PC-3 (cell line): ENCODE measurements around the gene SP8. TPM values are rescaled to one million over a fixed set of nuclear protein-coding genes. Genes with fewer than 3 reads are reported as not detected.

Experiments
- ATAC-seq: fragments of 200-7000 bp; cut with Tn5 transposase; 2 replicates; pipeline ENCODE4 v1.9.1; 2020; ENCODE audit warnings: mild to moderate bottlenecking, moderate library complexity
- BruUV-seq: library from RNA; stranded (reverse); fragments of 400-500 nt; replicated peaks from 2 replicates; lab custom pipeline; 2021; lab: Mats Ljungman, UMichigan
- CTCF ChIA-PET: fragments of 300-600 bp; sonication (Branson Sonifier 250); formaldehyde crosslinking; loops from one replicate; lab custom pipeline; 2022; ENCODE audit warnings: antibody characterized with exemption; lab: Charles Lee
- POLR2A ChIA-PET: fragments of 300-600 bp; sonication (Branson Sonifier 250); formaldehyde crosslinking; loops from one replicate; lab custom pipeline; 2022; ENCODE audit warnings: antibody characterized with exemption; ENCODE audit not compliant: unreplicated experiment; lab: Charles Lee
- DNase-seq: peaks from one replicate; pipeline ENCODE4 v3.0.0-alpha.2; 2015
- H2AFZ ChIP-seq: fragments of 300-600 bp; sonication (generic); 2 replicates; pipeline ENCODE4 v1.6.0; 2016; ENCODE audit warnings: antibody characterized with exemption, low read length
- H3F3A ChIP-seq: fragments of 300-600 bp; sonication (generic); one replicate; pipeline ENCODE4 v1.6.0; 2017; ENCODE audit warnings: antibody characterized with exemption, low read length, control low read depth, mild to moderate bottlenecking; ENCODE audit not compliant: unreplicated experiment
- H3K27ac ChIP-seq: fragments of 300-600 bp; sonication (generic); 2 replicates; pipeline ENCODE4 v1.5.1; 2016; ENCODE audit warnings: mild to moderate bottlenecking, low read length
- H3K27me3 ChIP-seq: fragments of 300-600 bp; sonication (generic); 2 replicates; pipeline ENCODE4 v1.6.1; 2016; ENCODE audit warnings: low read length, mixed read lengths
- H3K36me3 ChIP-seq: fragments of 300-600 bp; sonication (generic); 2 replicates; pipeline ENCODE4 v1.6.1; 2016; ENCODE audit warnings: low read depth, mixed run types, low read length, mixed read lengths
- H3K4me1 ChIP-seq: fragments of 300-600 bp; sonication (generic); 2 replicates; pipeline ENCODE4 v1.5.1; 2016; ENCODE audit warnings: low read length; ENCODE audit not compliant: insufficient read depth
- H3K4me2 ChIP-seq: fragments of 300-600 bp; sonication (generic); 2 replicates; pipeline ENCODE4 v1.6.0; 2016; ENCODE audit warnings: low read length
- H3K4me3 ChIP-seq: fragments of 300-600 bp; sonication (generic); 2 replicates; pipeline ENCODE4 v1.5.1; 2016; ENCODE audit warnings: mild to moderate bottlenecking, low read length, mixed read lengths
- H3K79me2 ChIP-seq: fragments of 300-600 bp; sonication (generic); 2 replicates; pipeline ENCODE4 v1.6.1; 2017; ENCODE audit warnings: low read length, mixed read lengths
- H3K9ac ChIP-seq: fragments of 300-600 bp; sonication (generic); 2 replicates; pipeline ENCODE4 v1.6.0; 2016; ENCODE audit warnings: mild to moderate bottlenecking, low read length
- H3K9me2 ChIP-seq: fragments of 300-600 bp; sonication (generic); replicated peaks from 2 replicates; pipeline ENCODE4 v1.6.1; 2016; ENCODE audit warnings: mixed run types, low read length, mixed read lengths
- H3K9me3 ChIP-seq: fragments of 300-600 bp; sonication (generic); 2 replicates; pipeline ENCODE4 v1.6.1; 2016; ENCODE audit warnings: low read length, mixed read lengths
- H4K20me1 ChIP-seq: fragments of 300-600 bp; sonication (generic); 2 replicates; pipeline ENCODE4 v1.6.1; 2016; ENCODE audit warnings: low read length, mixed read lengths
- EZH2 ChIP-seq: fragments of 300-600 bp; sonication (generic); IDR thresholded peaks from one replicate; pipeline ENCODE4 v1.6.1; 2017; ENCODE audit warnings: antibody characterized with exemption, mild to moderate bottlenecking, low read length; ENCODE audit not compliant: unreplicated experiment
- EZH2phosphoT487 ChIP-seq: fragments of 300-600 bp; sonication (generic); IDR thresholded peaks from 2 replicates; pipeline ENCODE4 v1.6.1; 2018; ENCODE audit warnings: mild to moderate bottlenecking, antibody characterized with exemption, low read length, borderline replicate concordance
- intact Hi-C: fragments of 100-400 bp; cut with micrococcal nuclease; formaldehyde crosslinking; loops from 2 replicates; pipeline ENCODE4 v1.9.0; 2023
- total RNA-seq: library from RNA; depleted of rRNA; stranded (reverse); fragments of >200 nt; gene quantifications from 2 replicates; pipeline ENCODE4 v1.2.3, GENCODE V29; 2014
- TF ChIP-seq, protein P1 (sequence below): fragments of 300-600 bp; sonication (generic); conservative IDR thresholded peaks from 2 replicates; pipeline ENCODE4 v1.5.1; 2017; ENCODE audit warnings: antibody characterized with exemption, low read depth, mild to moderate bottlenecking, low read length

The SP8 gene
- total RNA-seq, 1 experiment from 2014 or later, result not detected

DNA sequence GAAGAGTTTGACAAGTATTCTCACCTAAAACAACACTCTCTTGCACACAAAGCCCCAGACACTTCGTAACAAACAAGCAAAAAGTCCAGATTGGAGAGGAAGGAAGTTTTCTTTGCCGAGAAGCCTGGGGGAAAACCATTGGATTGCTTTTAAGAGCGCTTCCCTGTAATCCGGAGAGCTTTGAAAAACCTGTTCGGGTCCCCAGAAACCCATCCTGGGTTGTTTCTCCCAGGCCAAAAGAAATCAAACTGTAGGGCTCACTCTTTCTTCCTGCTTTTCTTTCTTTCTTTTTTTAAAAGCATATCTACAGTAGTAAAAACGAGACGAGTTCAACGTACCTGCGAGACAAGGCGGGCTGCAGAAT lies 655 bp downstream of the SP8 start:
- Histone ChIP-seq H3K4me3 (peak overlapping the region; percentile 48), H3K9ac (no peak overlapping the region), H3F3A (no peaks in the 10 kb centered on the region), H3K4me1 (no peaks in the 10 kb centered on the region), H2AFZ (peak overlapping the region; percentile 14; the same call in 1 of the 2 replicates), H3K79me2 (no peaks in the 10 kb centered on the region), H3K9me2 (no peaks in the 10 kb centered on the region), H3K4me2 (peak overlapping the region; percentile 67), H3K36me3 (no peaks in the 10 kb centered on the region), H4K20me1 (no peaks in the 10 kb centered on the region), H3K27me3 (peaks cover 98% of the 10 kb centered on the region), H3K9me3 (no peaks in the 10 kb centered on the region), H3K27ac (no peak overlapping the region)
- DNase-seq (no peak), ATAC-seq (no peak)
- ChIA-PET CTCF (interaction anchor here (1.4 kb wide), 1 partner anchor 468 kb away, joined by 3 read pairs; no protein-coding TSS in a partner anchor), POLR2A (no interaction called here)
- intact Hi-C loops, result no loop called here
- BruUV-seq, result no TSS peak
- TF ChIP-seq EZH2, result no peak
- TF ChIP-seq, protein P1, sequence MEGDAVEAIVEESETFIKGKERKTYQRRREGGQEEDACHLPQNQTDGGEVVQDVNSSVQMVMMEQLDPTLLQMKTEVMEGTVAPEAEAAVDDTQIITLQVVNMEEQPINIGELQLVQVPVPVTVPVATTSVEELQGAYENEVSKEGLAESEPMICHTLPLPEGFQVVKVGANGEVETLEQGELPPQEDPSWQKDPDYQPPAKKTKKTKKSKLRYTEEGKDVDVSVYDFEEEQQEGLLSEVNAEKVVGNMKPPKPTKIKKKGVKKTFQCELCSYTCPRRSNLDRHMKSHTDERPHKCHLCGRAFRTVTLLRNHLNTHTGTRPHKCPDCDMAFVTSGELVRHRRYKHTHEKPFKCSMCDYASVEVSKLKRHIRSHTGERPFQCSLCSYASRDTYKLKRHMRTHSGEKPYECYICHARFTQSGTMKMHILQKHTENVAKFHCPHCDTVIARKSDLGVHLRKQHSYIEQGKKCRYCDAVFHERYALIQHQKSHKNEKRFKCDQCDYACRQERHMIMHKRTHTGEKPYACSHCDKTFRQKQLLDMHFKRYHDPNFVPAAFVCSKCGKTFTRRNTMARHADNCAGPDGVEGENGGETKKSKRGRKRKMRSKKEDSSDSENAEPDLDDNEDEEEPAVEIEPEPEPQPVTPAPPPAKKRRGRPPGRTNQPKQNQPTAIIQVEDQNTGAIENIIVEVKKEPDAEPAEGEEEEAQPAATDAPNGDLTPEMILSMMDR, result no peak
- TF ChIP-seq EZH2phosphoT487, result peak; percentile 12; the same call in 1 of the 2 replicates

DNA sequence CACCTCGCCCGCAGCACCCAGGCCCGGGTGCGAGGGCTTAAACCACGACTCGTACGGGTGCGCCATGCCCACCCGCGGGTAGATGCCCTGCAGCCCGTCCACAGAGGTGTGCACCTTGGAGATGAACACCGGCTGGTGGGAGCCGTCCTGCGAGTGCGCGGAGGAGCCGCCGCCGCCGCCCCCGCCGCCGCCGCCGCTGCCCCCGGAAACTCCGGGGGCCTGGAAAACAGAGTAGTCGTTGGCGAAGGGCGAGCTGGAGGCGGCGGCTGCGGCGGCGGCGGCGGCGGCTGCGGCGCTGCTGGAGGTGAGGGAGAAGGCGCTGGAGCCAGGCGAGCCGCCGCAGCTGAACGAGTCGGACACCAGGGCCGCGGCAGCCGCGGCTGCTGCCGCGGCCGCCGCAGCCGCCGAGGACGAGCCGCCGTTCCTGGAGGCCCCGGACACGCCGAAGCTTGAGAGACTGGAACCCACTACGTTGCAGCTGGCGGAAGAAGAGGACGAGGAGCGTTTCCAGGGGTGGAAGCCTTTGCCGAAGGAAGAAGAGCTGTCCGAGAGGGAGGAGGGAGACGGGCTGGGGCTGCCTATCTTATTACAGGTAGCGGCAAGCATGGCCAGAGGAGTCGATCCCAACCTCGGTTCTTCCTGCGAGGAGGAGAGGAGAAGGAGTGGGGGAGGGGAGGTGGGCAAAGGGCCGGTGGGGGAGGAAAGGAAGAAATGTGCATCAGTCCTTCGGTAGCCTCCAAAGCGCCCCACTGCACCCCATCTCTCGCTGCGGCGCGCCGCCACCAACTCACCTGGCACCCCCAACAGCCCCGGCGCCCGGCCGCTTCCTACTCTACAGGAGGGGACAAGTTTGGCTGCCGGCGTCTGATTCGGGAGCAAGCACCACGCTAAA lies 1.3 kb downstream of the SP8 start:
- no TSS peak for BruUV-seq
- Histone ChIP-seq H3K4me2 (peak overlapping the region; percentile 67), H2AFZ (peak overlapping the region; percentile 57; the same call in 1 of the 2 replicates), H3K36me3 (no peaks in the 10 kb centered on the region), H3K27ac (no peak overlapping the region), H3F3A (no peaks in the 10 kb centered on the region), H3K27me3 (peaks cover 98% of the 10 kb centered on the region), H3K4me1 (no peaks in the 10 kb centered on the region), H3K9me3 (no peaks in the 10 kb centered on the region), H3K9ac (no peak overlapping the region), H4K20me1 (no peaks in the 10 kb centered on the region), H3K4me3 (peak overlapping the region; percentile 55), H3K9me2 (no peaks in the 10 kb centered on the region), H3K79me2 (no peaks in the 10 kb centered on the region)
- ATAC-seq (peak; percentile 31), DNase-seq (peak; percentile 21)
- intact Hi-C loops, result no loop called here
- CTCF ChIA-PET, result interaction anchor here (1.4 kb wide), 1 partner anchor 469 kb away, joined by 3 read pairs; no protein-coding TSS in a partner anchor
- TF ChIP-seq EZH2phosphoT487 (no peak), EZH2 (no peak)
- TF ChIP-seq, protein P1, result no peak
- POLR2A ChIA-PET, result interaction anchor here (0.6 kb wide), 1 partner anchor 292 kb away, joined by 24 read pairs; no protein-coding TSS in a partner anchor
